ENCODE results near the gene SLC6A20. TPM values are rescaled to one million over a fixed set of nuclear protein-coding genes. Genes with fewer than 3 reads are reported as not detected.
A peak's percentile ranks its signal among the peaks of the same experiment; 100 is the strongest.

SLC6A20 gene
- total RNA-seq, 1 experiment from 2014 or later = 0.09 TPM

- Histone ChIP-seq H3K79me1 (ENCODE audit: insufficient read depth, low read depth, low read length, poor library complexity, severe bottlenecking) (no peaks in the 10 kb centered on the region), H3K23me2 (ENCODE audit: insufficient read length, low read depth, low read length, poor library complexity, severe bottlenecking) (no peaks in the 10 kb centered on the region), H3K27me3 (ENCODE audit: insufficient read depth, low read length) (no peaks in the 10 kb centered on the region), H2BK5ac (ENCODE audit: insufficient read length, low read length) (no peak overlapping the region), H4K8ac (replicated peaks; ENCODE audit: insufficient read length, low read depth, low read length) (no peak overlapping the region), H3K9me3 (ENCODE audit: control insufficient read depth, low read depth, low read length) (no peaks in the 10 kb centered on the region), H2BK120ac (ENCODE audit: low read depth, low read length, poor library complexity, severe bottlenecking) (no peak overlapping the region), H3K56ac (ENCODE audit: insufficient read length, low read depth, low read length) (no peak overlapping the region), H3K23ac (ENCODE audit: insufficient read length, low read depth, low read length) (no peak overlapping the region), H3T11ph (ENCODE audit: low read length) (no peak overlapping the region), H4K20me1 (ENCODE audit: control insufficient read depth, insufficient read depth, insufficient read length) (no peaks in the 10 kb centered on the region), H3K18ac (ENCODE audit: insufficient read length, low read depth, low read length) (no peak overlapping the region), H2BK12ac (ENCODE audit: insufficient read length, low read depth, low read length) (no peak overlapping the region), H3K4me2 (ENCODE audit: insufficient read depth, insufficient read length, low read length) (no peak overlapping the region), H2BK15ac (ENCODE audit: low read depth, low read length) (no peak overlapping the region), H3K14ac (ENCODE audit: insufficient read depth, low read length) (no peak overlapping the region), H3K27ac (ENCODE audit: insufficient read length, low read depth, low read length) (no peak overlapping the region), H2AFZ (ENCODE audit: low read length) (no peak overlapping the region), H4K5ac (ENCODE audit: insufficient read length, low read depth, low read length) (no peak overlapping the region), H2AK5ac (ENCODE audit: insufficient read length, low read length) (no peak overlapping the region), H3K79me2 (ENCODE audit: insufficient read depth, low read length) (no peaks in the 10 kb centered on the region), H2BK20ac (ENCODE audit: low read depth, low read length, poor library complexity, severe bottlenecking) (no peak overlapping the region), H3K4me1 (ENCODE audit: insufficient read depth, low read length) (peaks cover 7% of the 10 kb centered on the region; the same call in 1 of the 2 replicates), H3K9ac (ENCODE audit: extremely low read depth, insufficient read length, low read length) (no peak overlapping the region), H3K4ac (ENCODE audit: low read depth, low read length) (no peak overlapping the region), H4K91ac (ENCODE audit: insufficient read length, low read depth, low read length) (no peak overlapping the region)
- no peak for DNase-seq
- Mint-ChIP-seq H3K27me3 (ENCODE audit: low read depth) (no peaks in the 10 kb centered on the region), H3K4me3 (no peak overlapping the region), H3K27ac (peak overlapping the region; percentile 39 to 89 (median 83); a peak in 5 of 7 replicates), H3K4me1 (peaks cover 55 to 59% of the 10 kb centered on the region in 2 experiments), H3K9me3 (no peaks in the 10 kb centered on the region), H3K36me3 (ENCODE audit: insufficient read depth in 1 of 3, low read depth in 3 of 3) (peaks cover 41 to 77% (median 75%) of the 10 kb centered on the region in 3 experiments)
- TF ChIP-seq CTCF (conservative IDR thresholded peaks at IDR 0.05) = 0 out of 3 replicates have a peak, but pooled peaks have one; percentile 24
- no CpG with 5 or more reads among the region's 2 CpGs for WGBS (ENCODE audit: extremely low coverage, insufficient read length, low lambda C conversion rate)
These were observed 59.1 kb downstream of the SLC6A20 start for GRCh38 chr3:45737234-45737633.
